CD4-positive, alpha-beta T cell treated with Interleukin-1 beta for 1 hour (primary cell): Measurements from ENCODE around the gene TMEM120B.

Experiments used
- DNase-seq, 2 donors: peaks; one replicate each; pipeline ENCODE4 v3.0.0-alpha.2; 2020 to 2022

The TMEM120B gene

DNA sequence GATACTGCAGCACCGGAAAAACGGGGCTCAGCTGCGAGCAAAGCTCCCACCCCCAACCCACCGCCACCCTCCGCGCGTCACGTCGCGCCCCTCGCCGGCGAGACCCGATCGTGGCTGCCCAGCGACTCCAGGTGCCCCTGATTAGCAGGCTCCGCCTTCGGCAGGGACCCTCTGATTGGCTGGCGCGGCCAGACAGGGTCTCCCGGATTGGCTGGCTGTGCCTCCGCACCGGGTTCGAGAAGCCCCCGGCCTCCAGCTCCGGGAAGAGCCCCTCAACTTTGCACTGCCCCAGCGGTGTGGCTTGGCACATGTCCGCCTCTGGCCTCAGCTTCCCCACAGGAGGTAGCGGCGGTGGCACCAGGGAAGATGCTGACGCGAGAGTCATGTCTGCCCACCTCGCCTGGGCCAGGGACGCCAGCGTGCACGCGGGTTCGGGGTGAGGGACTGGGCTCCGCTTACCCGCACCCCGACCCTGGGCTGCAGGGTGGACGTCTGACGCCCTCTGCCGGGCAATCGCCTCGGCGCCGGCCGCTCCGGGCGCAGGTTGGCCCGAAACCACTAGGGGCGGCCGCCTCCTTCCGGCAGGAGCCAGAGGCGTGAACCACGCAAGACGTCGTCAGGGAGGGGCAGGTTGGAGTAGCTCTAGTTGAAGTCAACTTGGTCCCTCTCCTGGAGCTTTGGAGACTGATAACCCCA lies 81.4 kb downstream of the TMEM120B start:
- peak; percentile 96 to 97 for DNase-seq

DNA sequence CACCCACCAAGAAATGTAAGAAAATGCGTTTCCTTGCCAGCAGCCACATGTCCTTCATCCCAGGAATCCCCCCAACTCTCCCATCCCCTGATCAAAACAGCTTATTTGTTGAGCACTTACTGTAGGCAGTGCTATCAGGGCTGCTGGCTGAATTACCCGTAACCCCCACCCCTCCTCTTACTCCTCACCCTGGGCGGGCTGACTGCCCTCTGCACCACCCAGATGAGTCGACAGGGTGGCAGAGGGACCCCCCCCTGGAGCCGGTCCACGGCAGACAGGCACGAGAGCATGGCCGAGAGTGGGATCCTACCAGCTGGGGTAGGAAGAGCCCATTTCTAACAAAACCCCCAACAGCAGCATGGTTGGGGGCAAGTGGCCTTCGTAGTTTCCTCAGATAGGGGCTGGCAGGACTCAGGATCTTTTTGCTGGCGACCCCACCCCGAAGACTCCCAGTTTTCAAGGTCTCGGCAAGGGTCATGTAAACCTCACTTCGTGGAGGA lies 82.0 kb downstream of the TMEM120B start:
- DNase-seq, result peak in 1 of 2 donors; percentile 61

DNA sequence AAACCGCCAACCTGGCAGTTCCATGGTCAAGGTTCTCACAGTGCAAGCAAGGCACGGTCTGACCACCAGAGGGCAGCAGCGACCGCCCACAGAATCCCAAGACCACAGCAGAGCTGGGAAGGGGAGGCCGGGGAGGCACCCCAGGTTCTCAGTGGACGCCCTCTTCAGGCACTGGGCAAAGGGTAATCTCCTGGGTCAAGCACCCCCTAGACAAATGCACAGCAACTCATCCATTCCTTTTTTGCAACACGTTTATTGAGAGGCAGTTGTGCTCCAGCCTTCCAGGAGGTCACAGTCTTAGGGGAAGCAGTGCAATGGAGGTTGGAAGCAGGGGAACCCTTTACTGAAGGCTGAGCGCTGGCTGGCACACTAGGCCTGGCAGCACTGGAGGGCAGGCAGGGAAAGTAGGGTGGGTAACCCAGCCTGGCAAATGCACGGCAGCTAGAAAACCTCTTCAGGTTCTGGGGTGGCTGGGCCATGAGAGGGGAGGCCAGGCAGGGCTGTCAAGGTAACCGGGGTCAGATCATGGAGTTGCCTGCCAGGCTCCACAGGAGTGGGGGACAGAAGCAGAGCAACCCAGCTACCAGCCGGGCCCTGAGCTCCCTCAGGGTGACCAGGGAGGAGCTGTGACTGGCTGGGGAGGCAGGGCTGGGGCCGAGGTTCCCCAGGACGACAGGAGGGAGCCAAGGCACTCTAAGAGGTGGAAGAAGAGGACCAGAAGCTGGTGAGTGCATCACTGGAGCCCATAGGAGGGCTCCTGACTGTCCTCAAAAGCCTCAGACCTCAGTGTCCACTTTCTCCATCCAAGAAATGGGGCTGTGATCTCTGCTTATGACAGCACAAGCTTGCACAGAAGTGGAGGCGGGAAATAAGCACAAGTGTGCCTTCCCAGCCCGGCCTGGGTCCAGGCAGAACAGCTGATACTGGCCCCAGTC lies 82.7 kb downstream of the TMEM120B start:
- DNase-seq, result peak; percentile 83 to 87

- peak in 1 of 2 donors; percentile 43 for DNase-seq
These were observed 84.6 kb downstream of the TMEM120B start for GRCh38 chr12:121796855-121797751.

DNA sequence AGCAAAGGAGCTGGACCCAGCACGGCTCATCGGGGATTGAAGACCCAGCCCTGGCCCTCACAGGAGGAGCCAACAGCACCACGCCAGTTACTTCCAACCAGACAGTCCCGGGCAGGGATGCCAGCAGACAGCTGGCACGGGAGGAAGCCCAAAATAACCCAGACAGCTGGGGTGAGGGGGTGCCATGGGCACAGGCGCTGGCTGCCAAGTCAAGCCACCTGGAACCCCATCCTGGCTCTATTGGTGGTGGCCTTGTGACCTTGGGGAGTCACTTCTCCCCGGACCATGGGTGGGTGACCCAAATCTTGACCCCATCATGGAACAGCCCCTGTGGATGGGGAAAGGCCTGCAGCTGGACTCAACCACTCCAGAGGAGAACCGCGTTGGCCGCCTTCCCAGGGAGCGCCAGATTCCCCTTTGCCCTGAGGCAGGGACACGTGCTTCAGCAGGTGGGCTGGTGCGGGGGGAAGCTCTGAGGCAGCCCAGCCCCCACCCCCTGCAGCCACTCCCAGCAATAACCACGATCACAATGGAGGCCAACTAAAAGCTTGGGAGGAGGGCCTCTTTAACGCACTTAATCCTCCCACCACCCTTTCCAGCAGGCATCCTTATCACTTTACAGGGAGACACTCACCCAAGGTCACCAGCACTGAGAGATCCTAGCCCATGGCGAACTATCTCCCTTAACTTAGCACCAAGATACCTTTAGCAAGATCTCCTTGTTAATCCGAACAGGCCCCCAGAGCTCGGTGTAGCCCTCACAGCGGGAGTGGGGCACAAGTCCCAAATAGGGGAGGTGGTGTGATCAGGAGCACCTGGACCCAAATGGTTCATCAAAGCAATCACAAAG lies 85.6 kb downstream of the TMEM120B start:
- DNase-seq, result no peak

DNA sequence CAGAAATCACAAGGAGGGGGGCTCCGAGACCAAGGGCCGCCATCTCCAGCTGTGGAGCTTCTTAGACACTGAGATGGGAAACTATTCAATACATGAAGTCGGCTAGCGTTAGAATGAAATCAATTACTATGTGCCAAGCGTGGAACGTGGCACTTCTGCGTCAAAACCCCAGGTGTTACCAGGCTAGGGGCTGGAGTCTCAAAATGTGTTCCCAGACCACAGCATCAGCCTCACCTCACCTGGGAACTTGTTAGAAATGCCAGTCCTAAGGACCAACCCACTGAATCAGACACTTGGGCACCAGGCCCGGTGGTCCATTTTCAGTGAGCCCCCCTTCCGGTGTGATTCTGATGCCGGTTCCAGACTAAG lies 86.2 kb downstream of the TMEM120B start:
- DNase-seq, result no peak

GRCh38 chr12:121799156-121799841 lies 86.7 kb downstream of the TMEM120B start:
- DNase-seq, result peak; percentile 73 to 77

DNA sequence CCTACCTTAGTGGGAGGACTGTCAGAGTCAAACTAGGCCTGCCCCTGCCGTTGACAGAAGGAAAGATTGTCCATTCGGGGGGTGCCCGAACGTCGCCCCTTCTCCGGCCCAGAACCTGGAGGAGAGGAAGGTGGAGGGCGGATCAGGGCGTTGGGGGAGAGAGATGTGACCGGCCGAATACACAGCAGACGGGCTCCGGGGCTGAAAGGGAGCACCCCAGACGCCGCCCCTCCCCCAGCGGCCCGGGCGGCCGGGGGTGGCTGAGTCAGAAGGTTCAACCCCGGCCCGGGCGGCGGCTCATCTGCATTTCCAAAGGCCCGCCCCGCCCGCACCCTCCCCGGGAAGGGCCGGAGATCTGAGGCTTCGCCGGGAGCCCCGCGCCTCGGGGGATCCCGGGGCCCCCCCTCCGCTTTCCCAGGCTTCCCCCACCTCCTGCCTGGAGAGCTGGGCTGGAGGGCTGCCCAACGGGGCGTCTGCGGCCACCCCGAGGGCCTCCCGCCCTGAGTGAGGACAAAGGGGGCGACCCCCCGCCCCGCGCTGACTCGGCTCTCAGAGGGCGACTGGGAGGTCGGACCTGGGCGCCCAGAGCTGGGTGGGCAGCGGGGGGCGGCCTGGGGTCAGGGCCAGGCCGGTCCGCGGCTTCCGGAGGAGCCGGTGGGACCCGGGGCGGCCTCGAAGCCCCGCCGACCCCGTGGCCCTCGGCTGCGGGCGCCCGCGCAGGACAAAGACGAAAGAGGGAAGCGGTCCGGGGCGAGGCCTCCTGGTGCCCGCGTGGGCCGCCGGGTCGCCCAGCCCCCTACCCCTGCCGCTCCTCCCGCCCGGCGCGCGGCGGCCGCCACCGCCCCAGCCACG lies 87.5 kb downstream of the TMEM120B start:
- DNase-seq, result peak; percentile 77 to 82

DNA sequence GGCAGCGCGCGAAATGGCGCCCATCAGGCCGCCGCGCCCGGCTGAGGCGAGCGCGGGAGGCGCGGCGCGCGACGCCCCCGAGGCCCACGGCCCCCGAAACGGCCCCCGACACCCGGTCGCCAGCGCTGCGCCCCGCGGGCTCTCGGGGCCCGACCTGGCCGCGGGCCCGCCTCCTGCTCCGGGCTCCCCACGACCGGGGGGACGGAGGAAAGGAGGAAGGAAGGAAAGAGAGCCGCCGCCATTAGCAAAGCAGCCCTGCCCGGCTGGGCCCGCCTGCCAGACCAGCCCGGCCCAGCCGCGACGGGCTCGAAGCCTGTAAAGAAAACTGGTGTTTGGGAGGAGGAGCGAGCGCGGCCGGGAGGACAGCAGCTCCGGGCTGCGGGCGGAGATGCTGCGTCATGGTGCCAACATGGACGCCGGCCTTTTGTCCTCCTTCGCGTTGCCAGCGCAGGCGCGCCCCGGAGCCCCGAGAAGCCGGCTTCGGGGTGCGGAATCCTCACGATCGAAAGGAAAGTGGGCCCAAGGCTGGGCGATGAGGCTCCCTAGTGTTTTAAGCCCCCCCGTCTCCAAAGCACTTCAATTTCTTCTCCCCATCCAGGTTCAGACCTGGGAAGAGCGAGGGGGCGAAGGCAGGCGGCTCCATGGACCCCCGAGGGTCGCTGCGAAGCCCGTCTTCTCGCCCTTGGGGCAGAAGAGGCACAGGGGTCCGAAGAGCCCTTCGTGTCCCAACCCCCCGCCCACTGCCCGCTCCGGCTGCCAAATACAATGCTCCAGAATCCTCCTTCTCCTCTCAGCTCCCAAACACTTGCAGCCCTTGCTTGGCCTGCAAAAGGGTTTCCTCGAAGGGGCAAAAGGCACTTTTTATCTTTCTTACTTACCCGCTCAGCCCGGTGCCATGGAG lies 88.4 kb downstream of the TMEM120B start:
- DNase-seq, result peak; percentile 76 to 81

GRCh38 chr12:121801595-121802484 lies 89.3 kb downstream of the TMEM120B start:
- peak; percentile 74 to 77 for DNase-seq

DNA sequence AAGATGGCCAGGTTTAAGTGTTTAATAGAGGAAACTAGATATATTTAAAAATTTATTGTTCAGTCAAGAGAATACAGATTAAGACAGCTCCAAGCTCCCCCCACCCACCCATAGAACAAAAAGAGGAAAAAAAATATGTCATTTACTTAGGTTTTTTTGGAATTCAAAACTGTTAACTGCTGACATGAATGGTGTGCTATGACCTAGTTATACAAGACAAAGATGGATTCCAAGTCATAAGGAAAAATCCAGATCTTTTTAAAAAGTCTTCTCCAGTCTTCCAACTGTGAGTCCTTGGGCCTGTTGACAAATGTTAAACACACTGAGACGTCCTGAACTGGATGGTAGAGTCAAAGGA lies 89.9 kb downstream of the TMEM120B start:
- DNase-seq, result no peak

DNA sequence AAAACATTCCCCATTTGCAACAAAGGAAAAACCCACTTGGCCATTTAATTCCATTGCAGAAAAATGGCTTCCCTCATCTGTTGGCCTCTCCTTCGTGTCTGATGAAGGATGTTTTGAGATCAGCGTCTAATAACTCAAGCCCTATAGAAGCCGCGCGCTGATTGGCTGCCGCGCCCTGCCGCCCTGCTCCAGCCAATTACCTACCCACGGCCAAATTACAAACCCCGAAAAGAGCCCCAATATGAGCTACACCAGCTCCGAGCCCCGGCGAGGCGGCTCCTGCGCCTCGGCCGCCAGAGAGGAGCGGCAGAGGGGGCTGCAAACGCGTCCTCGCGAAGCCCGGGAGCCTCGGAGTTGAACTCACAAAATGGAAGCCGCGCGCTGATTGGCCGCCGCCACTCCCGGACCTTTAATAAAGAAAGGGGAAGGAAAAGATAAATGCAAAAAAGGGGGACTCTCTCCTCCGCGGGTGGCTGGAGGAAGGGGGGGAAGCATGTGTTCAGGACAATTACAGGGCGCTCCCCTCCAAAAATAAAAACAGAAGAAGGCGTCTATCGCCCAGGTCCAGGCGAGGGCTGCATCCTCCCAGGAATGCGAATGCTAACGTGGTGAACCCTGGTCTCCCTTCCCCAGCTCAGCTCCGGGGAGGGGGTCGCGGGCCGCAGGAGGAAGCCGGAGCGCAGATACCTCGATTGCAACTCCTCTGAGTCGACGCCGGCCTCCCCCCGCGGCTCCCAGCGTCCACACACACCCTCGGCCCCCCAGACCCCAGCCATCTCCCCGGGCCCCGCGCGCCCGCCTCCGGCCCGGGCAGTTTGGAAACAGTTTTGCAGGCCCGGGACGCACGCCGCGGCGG lies 90.5 kb downstream of the TMEM120B start:
- peak; percentile 94 for DNase-seq

- peak; percentile 62 to 67 for DNase-seq
These were observed 91.4 kb downstream of the TMEM120B start, which contains the start of gene SETD1B for GRCh38 chr12:121803861-121804416. Gene SETD1B, plus strand, starts transcription at chr12:121804009. Its CDS starts 729 bp downstream, at chr12:121804738.

DNA sequence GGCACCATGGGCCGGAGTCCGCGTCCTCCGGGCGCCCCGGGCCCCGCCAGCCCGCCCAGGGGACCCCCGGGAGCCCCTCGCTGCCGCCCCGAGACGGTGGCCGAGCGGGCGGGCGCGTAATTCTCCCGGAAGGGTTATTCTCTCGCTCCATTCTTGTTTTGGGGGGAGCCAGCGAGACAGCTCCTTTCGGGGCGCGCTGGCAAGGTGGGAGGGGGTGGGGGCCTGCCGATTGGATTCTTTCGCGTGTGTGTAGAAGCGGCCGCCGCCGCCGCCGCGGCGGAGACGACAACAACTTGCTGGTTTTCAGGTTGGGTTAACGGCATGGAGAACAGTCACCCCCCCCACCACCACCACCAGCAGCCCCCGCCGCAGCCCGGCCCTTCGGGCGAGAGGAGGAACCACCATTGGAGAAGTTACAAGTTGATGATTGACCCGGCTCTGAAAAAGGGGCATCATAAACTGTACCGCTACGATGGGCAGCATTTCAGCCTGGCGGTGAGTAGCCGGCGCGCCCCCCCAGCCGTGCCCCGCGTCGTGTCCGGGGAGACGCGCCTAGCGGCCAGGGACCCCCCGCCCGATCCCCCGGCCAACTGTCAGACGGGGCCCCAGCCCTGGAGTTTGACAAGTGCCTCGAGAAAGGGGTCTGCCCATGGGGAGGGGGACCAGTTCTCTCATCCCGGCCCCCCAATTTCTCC lies 92.0 kb downstream of the TMEM120B start:
- peak; percentile 69 to 74 for DNase-seq

- DNase-seq, result no peak
These were observed 92.8 kb downstream of the TMEM120B start for GRCh38 chr12:121805171-121806008.
